Measurements from ENCODE around the gene C19orf25. TPM values are rescaled to one million over a fixed set of nuclear protein-coding genes. Genes with fewer than 3 reads are reported as not detected.
A peak's percentile ranks its signal among the peaks of the same experiment; 100 is the strongest.

C19orf25 gene
- total RNA-seq, 2 donors from 2014 or later, result 40.0 to 51.1 TPM

GRCh38 chr19:1473085-1473851 is 5.7 kb downstream of the C19orf25 start:
- no peak overlapping the region for H3K27ac ChIP-seq (ENCODE audit: low read depth, low read length)
- Mint-ChIP-seq H3K9me3 (no peaks in the 10 kb centered on the region), H3K27ac (no peak overlapping the region), H3K4me1 (no peaks in the 10 kb centered on the region), H3K36me3 (ENCODE audit: low read depth) (peaks cover 5% of the 10 kb centered on the region), H3K27me3 (ENCODE audit: insufficient read depth) (peaks cover 37% of the 10 kb centered on the region), H3K4me3 (no peak overlapping the region)
- peaks cover 49% of the 10 kb centered on the region for H3K27me3 ChIP-seq (ENCODE audit: control insufficient read depth, insufficient read depth, low read length, poor library complexity, severe bottlenecking)
- no peak overlapping the region for H3K9ac ChIP-seq (ENCODE audit: extremely low read depth, low read length, poor library complexity, severe bottlenecking)
- no peak for DNase-seq
- 90% methylated on average over 15 to 20 of the region's 20 CpGs for WGBS, 2 experiments (ENCODE audit: insufficient coverage in 1 of 2, insufficient read length in 1 of 2)
- TF ChIP-seq CTCF (conservative IDR thresholded peaks at IDR 0.05), result no peak
- H3K9me3 ChIP-seq (ENCODE audit: control insufficient read depth, low read length), result no peaks in the 10 kb centered on the region
- no peak overlapping the region for H3K4me3 ChIP-seq (ENCODE audit: low read length)
- peaks cover 6% of the 10 kb centered on the region for H3K4me1 ChIP-seq (ENCODE audit: control insufficient read depth, insufficient read depth, low read length)
- H3K36me3 ChIP-seq (ENCODE audit: control insufficient read depth, insufficient read depth, low read length), result peaks cover 21% of the 10 kb centered on the region

GRCh38 chr19:1472231-1473084 is 6.6 kb downstream of the C19orf25 start:
- no peak for TF ChIP-seq CTCF (conservative IDR thresholded peaks at IDR 0.05)
- Histone ChIP-seq H3K27ac (ENCODE audit: low read depth, low read length) (no peak overlapping the region), H3K4me1 (ENCODE audit: control insufficient read depth, insufficient read depth, low read length) (peaks cover 9% of the 10 kb centered on the region), H3K36me3 (ENCODE audit: control insufficient read depth, insufficient read depth, low read length) (peaks cover 20% of the 10 kb centered on the region), H3K4me3 (ENCODE audit: low read length) (no peak overlapping the region), H3K9me3 (ENCODE audit: control insufficient read depth, low read length) (no peaks in the 10 kb centered on the region), H3K9ac (ENCODE audit: extremely low read depth, low read length, poor library complexity, severe bottlenecking) (no peak overlapping the region), H3K27me3 (ENCODE audit: control insufficient read depth, insufficient read depth, low read length, poor library complexity, severe bottlenecking) (peaks cover 57% of the 10 kb centered on the region)
- H3K4me3 Mint-ChIP-seq, result no peak overlapping the region
- WGBS, 2 experiments (ENCODE audit: insufficient coverage in 1 of 2, insufficient read length in 1 of 2), result 69% methylated on average over 30 to 44 of the region's 44 CpGs
- peaks cover 4% of the 10 kb centered on the region for H3K36me3 Mint-ChIP-seq (ENCODE audit: low read depth)
- H3K27ac Mint-ChIP-seq, result no peak overlapping the region
- DNase-seq, result no peak
- H3K27me3 Mint-ChIP-seq (ENCODE audit: insufficient read depth), result peaks cover 43% of the 10 kb centered on the region
- H3K4me1 Mint-ChIP-seq, result no peaks in the 10 kb centered on the region
- H3K9me3 Mint-ChIP-seq, result no peaks in the 10 kb centered on the region

DNA sequence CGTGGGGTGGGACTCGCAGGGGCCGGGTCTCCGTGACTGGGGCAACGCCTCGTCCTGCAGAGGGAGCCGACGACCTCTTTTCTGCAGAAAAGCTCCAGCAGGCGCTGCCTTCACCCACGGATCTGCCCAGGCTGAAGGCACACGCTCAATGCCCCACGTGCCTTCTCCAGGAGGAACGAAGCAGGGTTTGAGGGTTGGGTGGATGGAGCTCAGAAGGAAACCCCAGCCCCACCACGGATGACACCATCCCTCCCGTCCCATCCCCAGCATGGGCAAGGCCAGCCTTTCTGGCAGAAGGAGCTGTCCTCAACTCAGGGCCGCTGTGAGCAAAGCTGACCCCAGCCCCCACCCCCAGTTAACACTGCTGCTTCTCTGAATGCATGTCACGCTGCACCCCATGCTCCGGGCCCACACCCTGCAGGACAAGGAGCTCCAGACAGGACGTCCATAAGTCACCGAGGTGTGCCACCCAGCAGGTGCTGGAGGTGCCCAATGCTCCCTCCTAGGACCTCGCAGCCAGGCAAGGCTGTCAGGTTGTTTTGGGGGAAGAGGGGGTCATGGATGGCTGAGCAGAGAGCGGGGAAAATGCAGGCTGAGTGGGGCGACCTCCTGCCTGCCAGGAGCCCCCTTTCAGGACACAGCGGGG is 7.4 kb downstream of the C19orf25 start:
- Histone ChIP-seq H3K36me3 (ENCODE audit: control insufficient read depth, insufficient read depth, low read length) (peaks cover 15% of the 10 kb centered on the region), H3K9me3 (ENCODE audit: control insufficient read depth, low read length) (no peaks in the 10 kb centered on the region), H3K9ac (ENCODE audit: extremely low read depth, low read length, poor library complexity, severe bottlenecking) (no peak overlapping the region), H3K27ac (ENCODE audit: low read depth, low read length) (no peak overlapping the region), H3K4me3 (ENCODE audit: low read length) (peak overlapping the region; percentile 68), H3K27me3 (ENCODE audit: control insufficient read depth, insufficient read depth, low read length, poor library complexity, severe bottlenecking) (peaks cover 66% of the 10 kb centered on the region), H3K4me1 (ENCODE audit: control insufficient read depth, insufficient read depth, low read length) (peaks cover 12% of the 10 kb centered on the region)
- no peaks in the 10 kb centered on the region for H3K4me1 Mint-ChIP-seq
- H3K9me3 Mint-ChIP-seq, result no peaks in the 10 kb centered on the region
- DNase-seq, result peak; percentile 52
- no peak overlapping the region for H3K4me3 Mint-ChIP-seq
- TF ChIP-seq CTCF (conservative IDR thresholded peaks at IDR 0.05), result peak; percentile 63
- H3K36me3 Mint-ChIP-seq (ENCODE audit: low read depth), result no peaks in the 10 kb centered on the region
- H3K27me3 Mint-ChIP-seq (ENCODE audit: insufficient read depth), result peaks cover 50% of the 10 kb centered on the region
- no peak overlapping the region for H3K27ac Mint-ChIP-seq
- 38 to 46% methylated on average over 10 to 24 of the region's 24 CpGs for WGBS, 2 experiments (ENCODE audit: insufficient coverage in 1 of 2, insufficient read length in 1 of 2)

Measured in endodermal cell (in vitro differentiated cells).